Activated effector memory CD4-positive, alpha-beta T cell treated with Interleukin-2 at 50 U/mL for 16 hours (primary cell): ENCODE results near the gene FGGY.
"Not testable (repeated sequence)": the region's sequence is repeated elsewhere in the genome, so short reads cannot be mapped to it uniquely, and the experiment has no call there.

Source experiments
- DNase-seq: peaks from one replicate; pipeline ENCODE4 v3.0.0-alpha.2; 2020

FGGY gene

DNA sequence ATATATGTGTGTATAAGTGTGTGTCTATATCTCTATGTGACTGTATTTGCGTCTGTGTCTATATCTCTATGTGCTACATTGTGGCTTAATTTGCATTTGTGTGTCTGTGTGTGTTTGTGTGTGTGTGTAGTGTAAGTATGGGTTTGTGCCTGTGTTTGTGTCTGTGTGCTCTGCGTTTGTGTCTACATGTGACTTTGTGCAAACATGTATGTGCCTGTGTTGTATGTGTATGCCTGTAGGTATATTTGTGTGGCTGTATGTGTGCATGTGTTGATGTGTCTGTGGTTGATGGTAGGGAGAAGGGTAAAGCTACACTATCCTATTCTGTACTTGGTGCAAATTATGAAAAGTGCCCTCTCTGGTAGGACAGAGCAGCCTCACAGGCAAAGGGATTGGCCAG, 7.3 kb upstream of the FGGY start:
- no peak for DNase-seq

DNA sequence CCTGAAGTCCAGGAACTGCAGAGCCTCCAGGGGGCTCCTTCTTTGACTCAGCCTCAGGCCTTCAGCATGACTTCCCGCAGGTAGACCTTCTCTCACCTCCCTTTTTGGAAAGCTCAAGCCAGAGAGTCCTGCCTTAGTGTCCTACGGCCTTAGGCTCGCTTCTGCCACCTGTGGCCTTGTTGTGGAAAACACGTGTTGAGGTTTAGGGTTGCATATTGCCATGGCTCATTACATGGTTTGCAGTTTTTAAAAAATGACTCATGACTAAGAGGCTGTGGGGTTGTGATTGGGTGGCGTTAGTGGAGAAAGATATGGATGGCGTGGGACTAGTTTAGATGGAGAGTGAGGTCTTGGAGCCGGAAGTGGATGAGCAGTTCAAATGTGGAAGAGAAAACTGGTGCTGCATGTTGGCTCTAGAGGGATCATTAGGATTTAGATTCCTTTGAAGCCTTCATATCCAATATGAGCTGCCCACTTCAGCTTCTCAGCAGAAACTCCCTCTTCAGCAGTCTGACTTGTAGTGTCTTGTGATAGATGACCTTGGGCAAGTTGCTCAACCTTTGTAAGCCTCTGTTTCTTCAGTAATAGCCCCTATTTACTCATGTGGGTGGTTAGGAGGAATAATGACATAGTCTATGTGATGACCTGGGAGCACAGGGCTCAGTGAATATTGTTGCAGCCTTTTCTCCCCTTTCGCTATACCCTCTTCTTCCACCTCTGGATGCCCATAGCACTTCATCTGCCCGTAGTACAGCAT, 6.5 kb upstream of the FGGY start:
- DNase-seq: no peak

DNA sequence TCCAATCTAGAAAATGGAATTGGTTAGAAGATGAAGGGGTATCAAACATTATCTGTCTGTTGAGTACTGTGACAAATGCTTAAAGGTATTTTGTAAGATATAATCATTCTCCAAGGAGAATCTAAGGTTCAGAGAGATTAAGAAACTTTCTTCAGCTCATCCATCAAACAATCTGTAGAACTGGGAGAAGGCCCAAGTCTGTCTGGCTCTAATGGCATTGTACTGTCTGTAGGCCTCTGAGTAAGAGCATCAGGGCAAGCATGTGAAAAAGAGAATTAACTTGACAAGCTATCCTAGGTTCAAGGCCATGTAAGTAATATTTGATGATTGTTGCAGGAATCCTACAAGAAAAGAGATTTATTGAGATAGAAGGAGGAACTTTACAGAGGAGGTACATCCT, 5.3 kb upstream of the FGGY start:
- no peak for DNase-seq

DNA sequence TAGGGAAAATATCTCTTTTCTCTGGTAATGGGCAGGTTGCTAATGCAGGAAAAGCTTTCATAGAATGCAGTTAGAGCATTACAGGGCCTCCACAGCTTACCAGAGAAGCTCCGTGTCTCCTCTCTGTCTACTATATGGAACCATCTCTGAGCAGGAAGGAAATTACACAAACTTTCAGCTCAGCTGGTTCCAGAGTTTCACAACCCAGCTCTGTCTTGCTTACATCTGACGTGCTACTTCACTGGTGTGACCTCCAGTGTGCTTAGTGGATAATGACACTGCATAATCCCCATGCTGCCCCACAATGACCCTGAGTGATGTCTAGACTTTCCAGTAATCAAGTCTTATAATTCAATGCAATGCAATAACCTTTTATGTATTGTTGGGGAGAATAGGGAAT, 4.3 kb upstream of the FGGY start:
- no peak for DNase-seq

GRCh38 chr1:59293206-59293605, 3.7 kb upstream of the FGGY start:
- DNase-seq: no peak

DNA sequence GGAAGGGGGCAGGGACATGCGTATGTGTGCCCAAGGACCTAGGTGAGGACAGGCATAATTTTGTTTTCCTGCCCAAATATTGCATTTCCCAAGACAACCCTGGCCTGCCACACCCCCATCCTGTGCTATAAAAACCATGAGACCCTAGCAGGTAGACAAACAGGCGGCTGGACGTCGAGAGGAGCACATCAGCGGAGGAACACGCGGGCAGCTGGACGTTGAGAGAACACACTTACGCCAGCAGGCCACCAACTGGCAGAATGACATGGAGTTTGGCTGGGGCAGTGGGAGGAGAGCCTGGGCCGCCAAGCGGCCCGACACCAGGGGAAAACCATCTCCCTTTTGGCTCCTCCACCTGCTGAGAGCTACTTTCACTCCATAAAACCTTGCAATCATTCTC, 3.0 kb upstream of the FGGY start:
- no peak for DNase-seq

- no peak for DNase-seq
These were observed 2.5 kb upstream of the FGGY start for GRCh38 chr1:59294423-59294822.

DNA sequence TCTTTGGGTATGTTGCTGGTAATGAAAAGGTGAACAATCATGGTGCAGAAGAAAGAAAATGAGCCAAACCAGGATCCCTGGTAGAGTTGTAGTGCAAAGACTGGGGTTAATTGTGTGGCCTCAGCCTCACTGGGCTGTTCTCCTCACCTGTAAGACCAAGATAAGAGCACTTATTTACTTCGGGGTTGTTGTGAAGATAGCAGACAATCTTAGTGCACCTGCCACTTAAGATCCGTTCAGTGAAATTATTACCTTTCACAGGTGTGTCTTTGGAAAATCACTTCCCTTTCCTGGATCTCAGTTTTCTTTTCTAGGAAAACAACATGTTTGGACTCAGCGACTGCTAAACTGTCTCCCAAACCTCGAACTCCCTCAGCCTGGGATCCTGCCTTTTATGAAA, 1.3 kb upstream of the FGGY start:
- DNase-seq: no peak

- DNase-seq: no peak
These were observed 1.2 kb downstream of the FGGY start for GRCh38 chr1:59298026-59298583.

DNA sequence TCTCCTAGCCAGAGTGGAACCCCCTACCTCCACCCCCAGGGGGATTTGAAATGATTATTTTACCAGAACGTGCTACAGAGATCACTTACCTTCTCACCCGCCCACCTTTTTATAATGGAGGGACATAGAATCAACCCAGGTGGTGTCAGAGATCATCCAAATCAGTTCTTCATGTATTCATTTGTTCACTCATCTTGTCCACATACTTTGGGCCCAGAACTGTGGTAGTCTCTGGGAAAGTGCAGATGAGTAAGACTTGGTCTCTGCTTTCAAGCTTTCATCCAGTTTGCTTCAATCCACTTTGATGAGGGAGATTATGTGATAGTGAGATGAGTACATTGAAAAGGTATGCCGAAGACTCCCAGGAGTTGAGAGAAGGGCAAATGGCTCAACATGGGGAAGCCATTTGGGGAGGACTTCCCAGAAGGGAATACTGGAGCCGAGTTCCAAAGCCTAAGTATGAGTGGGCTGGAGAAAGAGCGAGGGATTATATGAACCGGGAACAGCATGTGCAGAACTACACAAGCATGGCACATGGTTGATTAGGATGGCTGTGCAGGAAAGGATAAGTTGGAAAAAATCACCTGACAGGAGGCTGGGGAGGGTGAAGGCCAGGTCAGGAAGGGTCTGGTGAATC, 1.9 kb downstream of the FGGY start:
- no peak for DNase-seq

DNA sequence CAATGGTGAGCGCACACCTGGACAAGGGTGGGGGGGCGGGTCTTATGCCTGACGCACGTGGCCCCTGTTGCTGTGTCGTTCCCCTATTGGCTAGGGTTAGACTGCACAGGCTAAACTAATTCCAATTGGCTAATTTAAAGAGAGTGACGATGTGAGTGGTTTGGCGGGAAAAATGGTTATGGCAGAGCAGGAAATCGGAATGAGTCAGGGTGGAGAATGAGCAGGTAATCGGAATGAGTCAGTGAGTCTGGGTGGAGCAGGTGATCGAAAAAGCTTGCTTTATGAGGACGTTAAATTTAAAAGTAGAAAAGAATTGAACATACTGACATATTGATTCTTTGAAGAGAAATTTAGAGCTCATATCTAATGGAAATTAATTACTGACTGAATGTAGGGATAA, 2.8 kb downstream of the FGGY start:
- DNase-seq: not testable (repeated sequence)

GRCh38 chr1:59302297-59302696, 5.4 kb downstream of the FGGY start:
- DNase-seq: no peak

DNA sequence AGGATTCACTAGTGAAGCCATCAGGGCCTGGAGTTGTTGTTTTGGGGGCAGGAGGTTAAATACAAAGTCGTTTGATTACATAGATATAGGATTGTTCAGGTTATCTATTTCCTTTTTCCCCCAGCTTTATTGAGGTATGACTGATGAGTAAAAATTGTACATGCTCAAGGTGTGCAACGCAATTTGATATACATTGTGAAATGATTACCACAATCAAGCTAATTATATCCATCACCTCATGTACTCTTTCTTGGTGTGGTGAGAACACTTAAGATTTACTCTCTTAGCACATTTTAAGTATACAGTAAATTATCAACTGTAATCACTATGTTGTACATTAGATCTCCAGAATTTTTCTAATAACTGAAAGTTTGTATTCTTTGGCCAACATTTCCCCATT, 6.0 kb downstream of the FGGY start:
- DNase-seq: no peak

- DNase-seq: no peak
These were observed 8.3 kb downstream of the FGGY start for GRCh38 chr1:59305188-59305587.

DNA sequence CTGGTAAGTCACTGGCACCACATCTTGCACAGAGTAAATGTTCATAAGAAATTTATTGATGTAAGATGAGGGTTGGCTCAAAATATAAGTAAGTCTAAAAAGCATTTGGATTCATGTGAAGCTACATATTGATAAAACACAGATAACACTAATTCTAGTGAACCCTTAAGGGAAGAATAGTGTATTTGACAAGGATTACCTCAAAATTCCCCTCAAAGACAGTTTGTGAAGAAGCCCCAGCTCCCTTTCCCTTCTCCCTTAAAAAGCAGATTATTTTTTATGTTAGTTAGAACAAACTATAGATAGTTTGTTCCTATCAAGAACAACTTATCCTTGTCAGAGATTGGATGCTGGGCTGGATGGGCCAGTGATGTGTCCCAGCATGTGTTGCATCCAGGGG, 10.7 kb downstream of the FGGY start:
- no peak for DNase-seq

DNA sequence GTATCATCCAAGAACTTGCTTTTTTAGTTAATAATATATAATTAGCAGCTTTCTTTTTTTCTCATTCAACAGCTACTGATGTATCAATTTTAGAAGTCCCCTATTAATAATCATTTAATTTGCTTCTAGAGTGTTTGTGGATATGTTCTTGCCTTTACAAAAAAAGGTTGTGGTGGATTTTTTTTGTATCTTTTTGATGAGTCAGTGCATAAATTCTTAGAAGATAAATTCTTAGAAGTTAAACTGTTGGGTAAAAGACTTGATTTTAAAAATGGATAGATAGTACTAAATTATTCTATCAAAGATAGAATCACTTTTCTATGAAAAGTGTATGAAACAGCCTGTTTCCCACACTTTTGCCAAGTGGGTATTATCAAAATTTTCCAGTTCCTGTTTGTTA, 11.9 kb downstream of the FGGY start:
- no peak for DNase-seq

GRCh38 chr1:59309392-59309791, 12.5 kb downstream of the FGGY start:
- DNase-seq: no peak

GRCh38 chr1:59309795-59310548, 13.1 kb downstream of the FGGY start:
- DNase-seq: no peak

DNA sequence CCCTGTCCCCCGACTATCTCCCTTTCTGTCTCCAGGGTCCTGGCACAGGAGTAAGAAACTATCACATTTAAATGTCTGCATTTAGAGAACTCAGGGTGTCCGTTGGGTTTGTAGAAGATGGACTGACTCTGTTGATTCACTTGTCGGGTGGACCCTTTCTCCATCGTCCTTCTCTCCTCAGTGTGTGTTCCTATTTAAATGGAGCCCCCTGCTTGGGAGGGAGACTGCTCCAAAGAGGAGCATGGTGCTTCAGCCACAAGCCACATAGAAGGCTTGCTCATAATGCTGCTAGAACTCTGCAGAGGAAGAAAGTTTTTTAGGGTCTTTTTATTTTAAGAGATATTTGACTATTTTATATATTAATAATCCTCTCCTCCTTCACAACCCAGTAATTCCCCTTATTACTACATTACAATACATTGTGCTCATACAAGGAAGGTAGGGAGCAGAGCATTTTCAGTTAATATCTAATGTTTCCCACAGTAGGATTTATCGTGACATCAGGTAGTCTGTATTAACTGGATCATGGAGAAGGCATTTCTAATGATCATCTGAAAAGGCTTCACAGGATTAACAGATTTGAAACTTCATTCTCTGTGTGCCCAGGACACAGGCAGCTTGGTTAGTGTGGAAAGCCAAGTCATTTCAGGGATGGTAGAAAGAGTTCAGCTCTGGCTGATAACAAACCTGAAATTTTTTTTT, 13.8 kb downstream of the FGGY start:
- DNase-seq: no peak

- no peak for DNase-seq
These were observed 18.1 kb downstream of the FGGY start for GRCh38 chr1:59314776-59315528.

GRCh38 chr1:59315529-59316463, 18.9 kb downstream of the FGGY start:
- no peak for DNase-seq
